Mucosa of descending colon (tissue), 3 donors: ENCODE measurements around the gene FOXP1. TPM values are rescaled to one million over a fixed set of nuclear protein-coding genes. Genes with fewer than 3 reads are reported as not detected.
"Not testable (repeated sequence)": the region's sequence is repeated elsewhere in the genome, so short reads cannot be mapped to it uniquely, and the experiment has no call there.

ENCODE experiments used
- ATAC-seq: fragments of 200-7000 bp; cut with Tn5 transposase; one replicate; pipeline ENCODE4 v1.9.1; 2020; ENCODE audit warnings: mild to moderate bottlenecking, moderate library complexity
- DNase-seq, 3 donors: peaks; one replicate each; pipeline ENCODE4 v3.0.0-alpha.2; 2020
- H3K36me3 ChIP-seq: fragments of 200-600 bp; one replicate; pipeline ENCODE4 v1.8.0; 2021; ENCODE audit warnings: low read depth, mild to moderate bottlenecking
- H3K4me1 ChIP-seq: fragments of 200-600 bp; one replicate; pipeline ENCODE4 v1.8.0; 2021; ENCODE audit warnings: low read depth, mild to moderate bottlenecking
- H3K4me3 ChIP-seq: fragments of 200-600 bp; one replicate; pipeline ENCODE4 v1.8.0; 2021; ENCODE audit warnings: mild to moderate bottlenecking
- H3K9me3 ChIP-seq: fragments of 200-600 bp; one replicate; pipeline ENCODE4 v1.8.0; 2021; ENCODE audit warnings: mild to moderate bottlenecking
- CTCF ChIP-seq: fragments of 200-600 bp; IDR thresholded peaks from one replicate; pipeline ENCODE4 v1.8.0; 2022; ENCODE audit warnings: antibody characterized with exemption, mild to moderate bottlenecking
- intact Hi-C, 2 donors: fragments of 100-400 bp; cut with DNase I in 1 of 2; cut with micrococcal nuclease in 1 of 2; formaldehyde crosslinking; loops; one replicate each; pipeline versions ENCODE4 v1.11.0 to v1.11.1; 2022; cut with DNase I, micrococcal nuclease
- total RNA-seq, 3 donors: library from RNA; stranded (reverse); fragmentation: NEBNext Ultra II Directional in 2 of 3; extraction: Animal tissue kit (Norgen Biotek cat#: 25700) in 2 of 3; gene quantifications; one replicate each; pipeline versions ENCODE4 v1.2.1 to v1.2.4, GENCODE V29; 2021 to 2023
- donor health status: DM: no; HTN: no; CAD: no; lungs with moderate emphysema.
- donor health status: DM: no; HTN: no; CAD: no.
- donor health status: DM: no; HTN: yes; CAD: no.

The FOXP1 gene
- total RNA-seq, 3 donors from 2014 or later = 133 to 217 (median 214) TPM

GRCh38 chr3:71441217-71441924 lies 142.2 kb downstream of the FOXP1 start:
- ATAC-seq (no peak), DNase-seq (no peak)
- Histone ChIP-seq H3K4me1 (no peaks in the 10 kb centered on the region), H3K4me3 (no peak overlapping the region), H3K9me3 (no peaks in the 10 kb centered on the region), H3K36me3 (no peaks in the 10 kb centered on the region)
- intact Hi-C loops = no loop called here
- no peak for TF ChIP-seq CTCF

- Histone ChIP-seq H3K36me3 (no peaks in the 10 kb centered on the region), H3K4me1 (no peaks in the 10 kb centered on the region), H3K9me3 (no peaks in the 10 kb centered on the region), H3K4me3 (no peak overlapping the region)
- intact Hi-C loops = no loop called here
- TF ChIP-seq CTCF = no peak
- no peak for ATAC-seq
- no peak for DNase-seq
Observed at GRCh38 chr3:71438904-71439303, 144.6 kb downstream of the FOXP1 start.

- H3K4me1 ChIP-seq = no peaks in the 10 kb centered on the region
- no peaks in the 10 kb centered on the region for H3K9me3 ChIP-seq
- ATAC-seq = no peak
- intact Hi-C loops = no loop called here
- DNase-seq = no peak
- no peak for TF ChIP-seq CTCF
- no peak overlapping the region for H3K4me3 ChIP-seq
- no peaks in the 10 kb centered on the region for H3K36me3 ChIP-seq
Observed at GRCh38 chr3:71438071-71438685, 145.3 kb downstream of the FOXP1 start.

GRCh38 chr3:71436337-71436736 lies 147.2 kb downstream of the FOXP1 start:
- no peak overlapping the region for H3K4me3 ChIP-seq
- TF ChIP-seq CTCF = no peak
- H3K4me1 ChIP-seq = no peaks in the 10 kb centered on the region
- H3K9me3 ChIP-seq = no peaks in the 10 kb centered on the region
- DNase-seq (no peak), ATAC-seq (no peak)
- H3K36me3 ChIP-seq = no peaks in the 10 kb centered on the region
- intact Hi-C loops = no loop called here

GRCh38 chr3:71435836-71436235 lies 147.7 kb downstream of the FOXP1 start:
- H3K36me3 ChIP-seq, H3K4me3 ChIP-seq, intact Hi-C loops, H3K4me1 ChIP-seq, H3K9me3 ChIP-seq, DNase-seq, ATAC-seq: not testable (repeated sequence)

- TF ChIP-seq CTCF = no peak
- Histone ChIP-seq H3K4me3 (no peak overlapping the region), H3K36me3 (no peaks in the 10 kb centered on the region), H3K4me1 (peaks cover 9% of the 10 kb centered on the region), H3K9me3 (no peaks in the 10 kb centered on the region)
- intact Hi-C loops = no loop called here
- DNase-seq (no peak), ATAC-seq (no peak)
Observed at GRCh38 chr3:71433631-71434030, 149.9 kb downstream of the FOXP1 start.
